HL-60 (cell line): ENCODE measurements around the gene DNAJB4.

Experiments
- CTCF ChIP-seq: IDR thresholded peaks from one replicate; pipeline ENCODE4 v1.5.1; 2011; ENCODE audit warnings: low read length, control low read depth, inconsistent platforms; ENCODE audit not compliant: insufficient read depth
- POLR2AphosphoS5 ChIP-seq: IDR thresholded peaks from 2 replicates; pipeline ENCODE4 v1.6.1; 2012; ENCODE audit warnings: low read depth
- TF ChIP-seq, protein P1 (sequence below): IDR thresholded peaks from 2 replicates; pipeline ENCODE4 v1.6.1; 2012; ENCODE audit warnings: low read depth; ENCODE audit not compliant: insufficient replicate concordance

GRCh38 chr1:78054559-78054958, 49.8 kb downstream of the DNAJB4 start:
- no peak for TF ChIP-seq POLR2AphosphoS5
- no peak for TF ChIP-seq CTCF
- TF ChIP-seq, protein P1, sequence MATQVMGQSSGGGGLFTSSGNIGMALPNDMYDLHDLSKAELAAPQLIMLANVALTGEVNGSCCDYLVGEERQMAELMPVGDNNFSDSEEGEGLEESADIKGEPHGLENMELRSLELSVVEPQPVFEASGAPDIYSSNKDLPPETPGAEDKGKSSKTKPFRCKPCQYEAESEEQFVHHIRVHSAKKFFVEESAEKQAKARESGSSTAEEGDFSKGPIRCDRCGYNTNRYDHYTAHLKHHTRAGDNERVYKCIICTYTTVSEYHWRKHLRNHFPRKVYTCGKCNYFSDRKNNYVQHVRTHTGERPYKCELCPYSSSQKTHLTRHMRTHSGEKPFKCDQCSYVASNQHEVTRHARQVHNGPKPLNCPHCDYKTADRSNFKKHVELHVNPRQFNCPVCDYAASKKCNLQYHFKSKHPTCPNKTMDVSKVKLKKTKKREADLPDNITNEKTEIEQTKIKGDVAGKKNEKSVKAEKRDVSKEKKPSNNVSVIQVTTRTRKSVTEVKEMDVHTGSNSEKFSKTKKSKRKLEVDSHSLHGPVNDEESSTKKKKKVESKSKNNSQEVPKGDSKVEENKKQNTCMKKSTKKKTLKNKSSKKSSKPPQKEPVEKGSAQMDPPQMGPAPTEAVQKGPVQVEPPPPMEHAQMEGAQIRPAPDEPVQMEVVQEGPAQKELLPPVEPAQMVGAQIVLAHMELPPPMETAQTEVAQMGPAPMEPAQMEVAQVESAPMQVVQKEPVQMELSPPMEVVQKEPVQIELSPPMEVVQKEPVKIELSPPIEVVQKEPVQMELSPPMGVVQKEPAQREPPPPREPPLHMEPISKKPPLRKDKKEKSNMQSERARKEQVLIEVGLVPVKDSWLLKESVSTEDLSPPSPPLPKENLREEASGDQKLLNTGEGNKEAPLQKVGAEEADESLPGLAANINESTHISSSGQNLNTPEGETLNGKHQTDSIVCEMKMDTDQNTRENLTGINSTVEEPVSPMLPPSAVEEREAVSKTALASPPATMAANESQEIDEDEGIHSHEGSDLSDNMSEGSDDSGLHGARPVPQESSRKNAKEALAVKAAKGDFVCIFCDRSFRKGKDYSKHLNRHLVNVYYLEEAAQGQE = no peak
